Keratinocyte (primary cell): Measurements from ENCODE around the gene UGT8. TPM values are rescaled to one million over a fixed set of nuclear protein-coding genes. Genes with fewer than 3 reads are reported as not detected.

Experiments
- DNase-seq: peaks from one replicate; pipeline ENCODE4 v3.0.0-alpha.2; 2011; ENCODE audit warnings: low read depth, missing footprints, low spot score
- FAIRE-seq: peaks from 2 replicates; lab custom pipeline; 2011; peaks lifted over from hg19 to GRCh38; lab: Jason Lieb, UNC
- H2AFZ ChIP-seq: 2 replicates; pipeline ENCODE4 v1.6.0; 2012; ENCODE audit warnings: low read length, control low read depth, inconsistent platforms; ENCODE audit not compliant: control insufficient read depth
- H3K27ac ChIP-seq: 2 replicates; pipeline ENCODE4 v1.5.1; 2011; ENCODE audit warnings: low read length; ENCODE audit not compliant: control insufficient read depth, insufficient read depth
- H3K27me3 ChIP-seq: 3 replicates; pipeline ENCODE4 v1.6.0; 2011; ENCODE audit warnings: low read length; ENCODE audit not compliant: control insufficient read depth, insufficient read depth; ENCODE audit errors: extremely low read depth
- H3K36me3 ChIP-seq, 2 experiments: 2 replicates in 1 of 2; 3 replicates in 1 of 2; pipeline ENCODE4 v1.5.1; 2011; ENCODE audit warnings: low read length in 2 of 2, mild to moderate bottlenecking in 1 of 2; ENCODE audit not compliant: control insufficient read depth in 2 of 2, insufficient read depth in 2 of 2; ENCODE audit errors: extremely low read depth in 1 of 2
- H3K4me1 ChIP-seq: 3 replicates; pipeline ENCODE4 v1.5.1; 2011; ENCODE audit warnings: low read length; ENCODE audit not compliant: control insufficient read depth, insufficient read depth; ENCODE audit errors: extremely low read depth
- H3K4me2 ChIP-seq: 3 replicates; pipeline ENCODE4 v1.6.0; 2011; ENCODE audit warnings: low read depth, low read length; ENCODE audit not compliant: control insufficient read depth, insufficient read depth; ENCODE audit errors: extremely low read depth
- H3K4me3 ChIP-seq, 3 experiments: fragments of 200-600 bp in 1 of 3; sonication (generic) in 1 of 3; 2 replicates in 2 of 3; 3 replicates in 1 of 3; pipeline ENCODE4 v1.5.1; 2011 to 2016; ENCODE audit warnings: low read length in 3 of 3, mild to moderate bottlenecking in 3 of 3, control low read depth in 2 of 3, inconsistent platforms in 1 of 3, low read depth in 1 of 3, mixed read lengths in 1 of 3, mixed run types in 1 of 3, moderate library complexity in 1 of 3; ENCODE audit not compliant: control insufficient read depth in 2 of 3, insufficient read depth in 2 of 3; ENCODE audit errors: extremely low read depth in 1 of 3
- H3K79me2 ChIP-seq: 2 replicates; pipeline ENCODE4 v1.6.0; 2012; ENCODE audit warnings: low read length; ENCODE audit not compliant: control insufficient read depth, insufficient read depth
- H3K9ac ChIP-seq: 3 replicates; pipeline ENCODE4 v1.6.0; 2011; ENCODE audit warnings: low read length; ENCODE audit not compliant: control insufficient read depth, insufficient read depth; ENCODE audit errors: extremely low read depth
- H3K9me1 ChIP-seq: 3 replicates; pipeline ENCODE4 v1.6.0; 2011; ENCODE audit warnings: low read length; ENCODE audit not compliant: control insufficient read depth, insufficient read depth; ENCODE audit errors: extremely low read depth
- H3K9me3 ChIP-seq: 2 replicates; pipeline ENCODE4 v1.5.1; 2012; ENCODE audit warnings: low read depth, low read length; ENCODE audit not compliant: control insufficient read depth
- H4K20me1 ChIP-seq: 3 replicates; pipeline ENCODE4 v1.6.0; 2011; ENCODE audit warnings: low read length; ENCODE audit not compliant: control insufficient read depth, insufficient read depth; ENCODE audit errors: extremely low read depth
- CTCF ChIP-seq, 3 experiments: IDR thresholded peaks in 1 of 3; conservative IDR thresholded peaks in 1 of 3; optimal IDR thresholded peaks in 1 of 3; 2 replicates in 2 of 3; 3 replicates in 1 of 3; pipeline versions ENCODE3 to v1.5.1; 2011; ENCODE audit warnings: low read length in 3 of 3, mild to moderate bottlenecking in 3 of 3, moderate library complexity in 2 of 3, control low read depth in 1 of 3, inconsistent platforms in 1 of 3; ENCODE audit not compliant: insufficient read depth in 2 of 3; ENCODE audit errors: extremely low read depth in 1 of 3
- EZH2 ChIP-seq: IDR thresholded peaks from one replicate; pipeline ENCODE4 v1.6.1; 2012; ENCODE audit warnings: inconsistent platforms, mild to moderate bottlenecking, low read length, moderate library complexity
- dilution Hi-C: fragments of 300-500 bp; cut with MboI; formaldehyde crosslinking; loops from one replicate; pipeline ENCODE4 v1.7.0; 2020; ENCODE audit warnings: low sequenced_read_pairs; ENCODE audit not compliant: extremely low pct_ligation_motif_present
- polyA plus RNA-seq, 5 experiments: library from polyadenylated mRNA; depleted of rRNA in 3 of 5; stranded (reverse) in 3 of 5; stranded (forward) in 1 of 5; unstranded in 1 of 5; fragments of >200 nt; gene quantifications; 1 replicate in 1 of 5; 2 replicates in 3 of 5; 3 replicates in 1 of 5; pipeline versions ENCODE4 v1.2.1 to v1.2.3, GENCODE V29; 2011 to 2012; ENCODE audit warnings: missing spikeins in 2 of 5, low read depth in 1 of 5, low replicate concordance in 1 of 5

UGT8 gene
- polyA plus RNA-seq, 1 donor (not counting 4 experiments of a cell fraction or from before 2014, with no cell fraction given) = 1.7 TPM

GRCh38 chr4:114642173-114642780 lies 43.7 kb downstream of the UGT8 start:
- no peak overlapping the region for H3K9ac ChIP-seq
- H3K27me3 ChIP-seq = no peaks in the 10 kb centered on the region
- no peak for FAIRE-seq
- H3K4me1 ChIP-seq = no peaks in the 10 kb centered on the region
- H3K36me3 ChIP-seq = no peaks in the 10 kb centered on the region
- H3K79me2 ChIP-seq = no peaks in the 10 kb centered on the region
- dilution Hi-C loops = no loop called here
- no peak overlapping the region for H3K4me3 ChIP-seq
- no peaks in the 10 kb centered on the region for H4K20me1 ChIP-seq
- no peaks in the 10 kb centered on the region for H3K9me3 ChIP-seq
- no peak overlapping the region for H3K4me2 ChIP-seq
- TF ChIP-seq CTCF (optimal IDR thresholded peaks at IDR 0.05 in 1 of 3, IDR thresholded peaks at IDR 0.05 in 1 of 3, conservative IDR thresholded peaks at IDR 0.05 in 1 of 3; ENCODE audit: extremely low read depth in 1 of 3, insufficient read depth in 2 of 3, low read length in 3 of 3) (no peak), EZH2 (no peak)
- DNase-seq = no peak
- H3K27ac ChIP-seq = no peak overlapping the region
- H3K9me1 ChIP-seq = no peaks in the 10 kb centered on the region
- no peak overlapping the region for H2AFZ ChIP-seq

GRCh38 chr4:114649908-114650307 lies 51.3 kb downstream of the UGT8 start:
- no peak overlapping the region for H3K9ac ChIP-seq
- no peak overlapping the region for H3K4me3 ChIP-seq
- H3K4me1 ChIP-seq = no peaks in the 10 kb centered on the region
- no peak overlapping the region for H3K4me2 ChIP-seq
- H4K20me1 ChIP-seq = no peaks in the 10 kb centered on the region
- H3K79me2 ChIP-seq = no peaks in the 10 kb centered on the region
- dilution Hi-C loops = no loop called here
- FAIRE-seq (no peak), DNase-seq (no peak)
- no peak overlapping the region for H2AFZ ChIP-seq
- H3K27me3 ChIP-seq = no peaks in the 10 kb centered on the region
- no peak overlapping the region for H3K27ac ChIP-seq
- no peaks in the 10 kb centered on the region for H3K9me3 ChIP-seq
- no peaks in the 10 kb centered on the region for H3K36me3 ChIP-seq
- H3K9me1 ChIP-seq = no peaks in the 10 kb centered on the region
- no peak for TF ChIP-seq CTCF (optimal IDR thresholded peaks at IDR 0.05 in 1 of 3, IDR thresholded peaks at IDR 0.05 in 1 of 3, conservative IDR thresholded peaks at IDR 0.05 in 1 of 3; ENCODE audit: extremely low read depth in 1 of 3, insufficient read depth in 2 of 3, low read length in 3 of 3)
- no peak for TF ChIP-seq EZH2
